SK-N-SH (cell line): Measurements from ENCODE around the gene C6orf89.

Experiments
- CHD2 ChIP-seq: fragments of 150-350 bp; IDR thresholded peaks from 2 replicates; pipeline ENCODE4 v1.6.1; 2018; ENCODE audit warnings: low read length; ENCODE audit not compliant: partially characterized antibody
- CTCF ChIP-seq: fragments of 200-600 bp; sonication (generic); IDR thresholded peaks from 2 replicates; pipeline ENCODE4 v1.6.1; 2017; ENCODE audit warnings: antibody characterized with exemption, mild to moderate bottlenecking, moderate library complexity
- FOXM1 ChIP-seq: IDR thresholded peaks from 2 replicates; pipeline ENCODE4 v1.4.0; 2012; ENCODE audit warnings: low read depth, mild to moderate bottlenecking
- GABPA ChIP-seq: IDR thresholded peaks from 2 replicates; pipeline ENCODE4 v1.4.0; 2012; ENCODE audit warnings: low read depth, mild to moderate bottlenecking
- GATA2 ChIP-seq: sonication (generic); formaldehyde crosslinking; IDR thresholded peaks from 2 replicates; pipeline ENCODE4 v1.5.0; 2020; ENCODE audit warnings: mild to moderate bottlenecking, missing genetic modification reagents
- IRF3 ChIP-seq: fragments of 150-350 bp; IDR thresholded peaks from 2 replicates; pipeline ENCODE4 v1.6.1; 2016; ENCODE audit warnings: mild to moderate bottlenecking, low read depth, low read length
- MEF2A ChIP-seq: IDR thresholded peaks from 2 replicates; pipeline ENCODE4 v1.4.0; 2012; ENCODE audit warnings: low read depth, borderline replicate concordance
- POLR2AphosphoS5 ChIP-seq: IDR thresholded peaks from 2 replicates; pipeline ENCODE4 v1.6.1; 2012; ENCODE audit warnings: low read depth, low read length
- RAD21 ChIP-seq: IDR thresholded peaks from 2 replicates; pipeline ENCODE4 v1.6.1; 2012; ENCODE audit warnings: mild to moderate bottlenecking, low read length
- SIN3A ChIP-seq: IDR thresholded peaks from 2 replicates; pipeline ENCODE4 v1.6.1; 2012; ENCODE audit warnings: low read depth, mild to moderate bottlenecking, low read length, moderate library complexity, borderline replicate concordance
- TEAD4 ChIP-seq: IDR thresholded peaks from 2 replicates; pipeline ENCODE4 v1.4.0; 2012; ENCODE audit warnings: mild to moderate bottlenecking, borderline replicate concordance; ENCODE audit not compliant: insufficient read depth
- TF ChIP-seq, protein P1 (sequence below): IDR thresholded peaks from 2 replicates; pipeline ENCODE4 v1.4.0; 2012; ENCODE audit warnings: low read depth

GRCh38 chr6:36973647-36974046, 87.9 kb downstream of the C6orf89 start:
- TF ChIP-seq IRF3 (no peak), CTCF (no peak), GABPA (no peak), CHD2 (no peak), MEF2A (no peak), TEAD4 (no peak), GATA2 (CRISPR knock-in tag) (no peak), POLR2AphosphoS5 (no peak), SIN3A (no peak), FOXM1 (no peak), RAD21 (no peak)
- TF ChIP-seq, protein P1, sequence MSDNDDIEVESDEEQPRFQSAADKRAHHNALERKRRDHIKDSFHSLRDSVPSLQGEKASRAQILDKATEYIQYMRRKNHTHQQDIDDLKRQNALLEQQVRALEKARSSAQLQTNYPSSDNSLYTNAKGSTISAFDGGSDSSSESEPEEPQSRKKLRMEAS = no peak
